HEK293 (cell line): Measurements from ENCODE around the gene PRSS53.
A peak's percentile ranks its signal among the peaks of the same experiment; 100 is the strongest.

Experiments used
- HOXA7 ChIP-seq: sonication (generic); formaldehyde crosslinking; IDR thresholded peaks from 2 replicates; pipeline ENCODE4 v1.8.1; 2022; ENCODE audit warnings: missing genetic modification reagents, borderline replicate concordance
- KLF10 ChIP-seq: fragments of 450-650 bp; IDR thresholded peaks from 2 replicates; pipeline ENCODE4 v1.5.1; 2018; ENCODE audit warnings: missing biosample characterization, mild to moderate bottlenecking, missing genetic modification characterization
- KLF7 ChIP-seq: fragments of 450-650 bp; formaldehyde crosslinking; IDR thresholded peaks from 2 replicates; pipeline ENCODE4 v1.5.1; 2016; ENCODE audit warnings: missing biosample characterization, missing genetic modification characterization, borderline replicate concordance
- MYNN ChIP-seq: fragments of 450-650 bp; formaldehyde crosslinking; IDR thresholded peaks from 2 replicates; pipeline ENCODE4 v1.5.1; 2016; ENCODE audit warnings: missing biosample characterization, missing genetic modification characterization, borderline replicate concordance
- PRDM2 ChIP-seq: fragments of 450-650 bp; formaldehyde crosslinking; IDR thresholded peaks from 2 replicates; pipeline ENCODE4 v1.5.1; 2016; ENCODE audit warnings: missing biosample characterization, missing genetic modification characterization, borderline replicate concordance
- WT1 ChIP-seq: fragments of 450-650 bp; formaldehyde crosslinking; IDR thresholded peaks from 2 replicates; pipeline ENCODE4 v1.5.1; 2016; ENCODE audit warnings: missing biosample characterization, missing genetic modification characterization
- ZBTB20 ChIP-seq: fragments of 450-650 bp; formaldehyde crosslinking; IDR thresholded peaks from 2 replicates; pipeline ENCODE4 v1.5.1; 2016; ENCODE audit warnings: missing biosample characterization, missing genetic modification characterization
- ZEB2 ChIP-seq: fragments of 450-650 bp; formaldehyde crosslinking; IDR thresholded peaks from 2 replicates; pipeline ENCODE4 v1.5.1; 2016; ENCODE audit warnings: missing biosample characterization, missing genetic modification characterization
- ZFHX2 ChIP-seq: fragments of 450-650 bp; formaldehyde crosslinking; conservative IDR thresholded peaks from 2 replicates; pipeline ENCODE4 v1.5.1; 2016; ENCODE audit warnings: missing biosample characterization, missing genetic modification characterization
- ZNF155 ChIP-seq: fragments of 450-650 bp; formaldehyde crosslinking; IDR thresholded peaks from 2 replicates; pipeline ENCODE4 v1.5.1; 2016; ENCODE audit warnings: missing biosample characterization, missing genetic modification characterization
- ZNF221 ChIP-seq: fragments of 450-650 bp; formaldehyde crosslinking; IDR thresholded peaks from 2 replicates; pipeline ENCODE4 v1.5.1; 2017; ENCODE audit warnings: missing biosample characterization, missing genetic modification characterization, borderline replicate concordance
- ZNF223 ChIP-seq: fragments of 450-650 bp; formaldehyde crosslinking; IDR thresholded peaks from 2 replicates; pipeline ENCODE4 v1.5.1; 2016; ENCODE audit warnings: missing biosample characterization, missing genetic modification characterization
- ZNF239 ChIP-seq: fragments of 450-650 bp; formaldehyde crosslinking; IDR thresholded peaks from 2 replicates; pipeline ENCODE4 v1.5.1; 2016; ENCODE audit warnings: missing biosample characterization, missing genetic modification characterization
- ZNF292 ChIP-seq: fragments of 450-650 bp; formaldehyde crosslinking; IDR thresholded peaks from 2 replicates; pipeline ENCODE4 v1.5.1; 2016; ENCODE audit warnings: low read depth, missing biosample characterization, missing genetic modification characterization, borderline replicate concordance
- ZNF366 ChIP-seq: fragments of 450-650 bp; formaldehyde crosslinking; conservative IDR thresholded peaks from 2 replicates; pipeline ENCODE4 v1.5.1; 2016; ENCODE audit warnings: missing biosample characterization, missing genetic modification characterization
- ZNF561 ChIP-seq: fragments of 450-650 bp; IDR thresholded peaks from 2 replicates; pipeline ENCODE4 v1.5.1; 2018; ENCODE audit warnings: missing biosample characterization, missing genetic modification characterization, borderline replicate concordance
- ZNF626 ChIP-seq: fragments of 450-650 bp; sonication (Bioruptor Pico); formaldehyde crosslinking; IDR thresholded peaks from 2 replicates; pipeline ENCODE4 v1.5.1; 2018; ENCODE audit warnings: missing biosample characterization, missing genetic modification characterization, inconsistent platforms
- ZNF76 ChIP-seq: fragments of 450-650 bp; formaldehyde crosslinking; IDR thresholded peaks from 2 replicates; pipeline ENCODE4; 2016; ENCODE audit warnings: low read depth, missing biosample characterization, missing genetic modification characterization, borderline replicate concordance
- ZNF768 ChIP-seq: fragments of 450-650 bp; formaldehyde crosslinking; IDR thresholded peaks from 2 replicates; pipeline ENCODE4 v1.5.1; 2018; ENCODE audit warnings: missing biosample characterization, mild to moderate bottlenecking, missing genetic modification characterization
- ZNF792 ChIP-seq: fragments of 450-650 bp; formaldehyde crosslinking; IDR thresholded peaks from 2 replicates; pipeline ENCODE4 v1.5.1; 2016; ENCODE audit warnings: missing biosample characterization, missing genetic modification characterization
- ZNF830 ChIP-seq: fragments of 450-650 bp; IDR thresholded peaks from 2 replicates; pipeline ENCODE4 v1.5.0; 2018; ENCODE audit warnings: missing biosample characterization, missing genetic modification characterization, low read depth, mild to moderate bottlenecking, moderate library complexity
- ZSCAN16 ChIP-seq: fragments of 450-650 bp; formaldehyde crosslinking; IDR thresholded peaks from 2 replicates; pipeline ENCODE4 v1.5.1; 2016; ENCODE audit warnings: missing biosample characterization, missing genetic modification characterization
- ZXDB ChIP-seq: fragments of 450-650 bp; formaldehyde crosslinking; IDR thresholded peaks from 2 replicates; pipeline ENCODE4 v1.5.1; 2016; ENCODE audit warnings: missing biosample characterization, missing genetic modification characterization
- TF ChIP-seq, protein P1 (sequence below): fragments of 450-650 bp; formaldehyde crosslinking; IDR thresholded peaks from 2 replicates; pipeline ENCODE4 v1.5.1; 2016; ENCODE audit warnings: missing biosample characterization, missing genetic modification characterization
- TF ChIP-seq, protein P2 (sequence below): fragments of 450-650 bp; formaldehyde crosslinking; IDR thresholded peaks from 2 replicates; pipeline ENCODE4 v1.5.1; 2016; ENCODE audit warnings: missing biosample characterization, missing genetic modification characterization, low read depth
- TF ChIP-seq, protein P3 (sequence below): fragments of 450-650 bp; formaldehyde crosslinking; IDR thresholded peaks from 2 replicates; pipeline ENCODE4 v1.5.0; 2017; ENCODE audit warnings: missing biosample characterization, missing genetic modification characterization, borderline replicate concordance
- TF ChIP-seq, protein P4 (sequence below): fragments of 450-650 bp; formaldehyde crosslinking; IDR thresholded peaks from 2 replicates; pipeline ENCODE4; 2016; ENCODE audit warnings: missing biosample characterization, missing genetic modification characterization

Gene PRSS53

GRCh38 chr16:31073970-31074813 is 14.6 kb downstream of the PRSS53 start, which contains the start of the genes ZNF646 and ZNF668 (continued):
- TF ChIP-seq KLF7 (tag by site-specific recombination) (peak; percentile 79; the same call in 1 of the 2 replicates), MYNN (tag by site-specific recombination) (no peak), ZNF221 (tag by site-specific recombination) (no peak), ZBTB20 (tag by site-specific recombination) (peak; percentile 64; the same call in 1 of the 2 replicates), ZNF768 (tag by site-specific recombination) (no peak), ZNF292 (tag by site-specific recombination) (no peak), ZNF155 (tag by site-specific recombination) (no peak), ZEB2 (tag by site-specific recombination) (0 out of 2 replicates have a peak, but pooled peaks have one; percentile 54), ZSCAN16 (tag by site-specific recombination) (0 out of 2 replicates have a peak, but pooled peaks have one; percentile 40), ZNF626 (tag by site-specific recombination) (no peak), WT1 (tag by site-specific recombination) (no peak; the same call in 1 of the 2 replicates), ZXDB (tag by site-specific recombination) (peak; percentile 95), ZNF561 (tag by site-specific recombination) (peak; percentile 96), KLF10 (tag by site-specific recombination) (peak; percentile 72; the same call in 1 of the 2 replicates), ZNF239 (tag by site-specific recombination) (0 out of 2 replicates have a peak, but pooled peaks have one; percentile 29), ZNF792 (tag by site-specific recombination) (no peak), ZNF223 (tag by site-specific recombination) (no peak), ZFHX2 (tag by site-specific recombination) (peak; percentile 56), PRDM2 (no peak), HOXA7 (CRISPR knock-in tag) (no peak), ZNF366 (tag by site-specific recombination) (peak; percentile 89), ZNF76 (peak; percentile 54; the same call in 1 of the 2 replicates), ZNF830 (tag by site-specific recombination) (no peak)
- TF ChIP-seq, protein P1, sequence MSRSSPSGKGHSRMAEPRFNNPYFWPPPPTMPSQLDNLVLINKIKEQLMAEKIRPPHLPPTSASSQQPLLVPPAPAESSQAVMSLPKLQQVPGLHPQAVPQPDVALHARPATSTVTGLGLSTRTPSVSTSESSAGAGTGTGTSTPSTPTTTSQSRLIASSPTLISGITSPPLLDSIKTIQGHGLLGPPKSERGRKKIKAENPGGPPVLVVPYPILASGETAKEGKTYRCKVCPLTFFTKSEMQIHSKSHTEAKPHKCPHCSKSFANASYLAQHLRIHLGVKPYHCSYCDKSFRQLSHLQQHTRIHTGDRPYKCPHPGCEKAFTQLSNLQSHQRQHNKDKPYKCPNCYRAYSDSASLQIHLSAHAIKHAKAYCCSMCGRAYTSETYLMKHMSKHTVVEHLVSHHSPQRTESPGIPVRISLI (tag by site-specific recombination) = no peak
- TF ChIP-seq, protein P2, sequence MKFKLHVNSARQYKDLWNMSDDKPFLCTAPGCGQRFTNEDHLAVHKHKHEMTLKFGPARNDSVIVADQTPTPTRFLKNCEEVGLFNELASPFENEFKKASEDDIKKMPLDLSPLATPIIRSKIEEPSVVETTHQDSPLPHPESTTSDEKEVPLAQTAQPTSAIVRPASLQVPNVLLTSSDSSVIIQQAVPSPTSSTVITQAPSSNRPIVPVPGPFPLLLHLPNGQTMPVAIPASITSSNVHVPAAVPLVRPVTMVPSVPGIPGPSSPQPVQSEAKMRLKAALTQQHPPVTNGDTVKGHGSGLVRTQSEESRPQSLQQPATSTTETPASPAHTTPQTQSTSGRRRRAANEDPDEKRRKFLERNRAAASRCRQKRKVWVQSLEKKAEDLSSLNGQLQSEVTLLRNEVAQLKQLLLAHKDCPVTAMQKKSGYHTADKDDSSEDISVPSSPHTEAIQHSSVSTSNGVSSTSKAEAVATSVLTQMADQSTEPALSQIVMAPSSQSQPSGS (tag by site-specific recombination) = no peak
- TF ChIP-seq, protein P3, sequence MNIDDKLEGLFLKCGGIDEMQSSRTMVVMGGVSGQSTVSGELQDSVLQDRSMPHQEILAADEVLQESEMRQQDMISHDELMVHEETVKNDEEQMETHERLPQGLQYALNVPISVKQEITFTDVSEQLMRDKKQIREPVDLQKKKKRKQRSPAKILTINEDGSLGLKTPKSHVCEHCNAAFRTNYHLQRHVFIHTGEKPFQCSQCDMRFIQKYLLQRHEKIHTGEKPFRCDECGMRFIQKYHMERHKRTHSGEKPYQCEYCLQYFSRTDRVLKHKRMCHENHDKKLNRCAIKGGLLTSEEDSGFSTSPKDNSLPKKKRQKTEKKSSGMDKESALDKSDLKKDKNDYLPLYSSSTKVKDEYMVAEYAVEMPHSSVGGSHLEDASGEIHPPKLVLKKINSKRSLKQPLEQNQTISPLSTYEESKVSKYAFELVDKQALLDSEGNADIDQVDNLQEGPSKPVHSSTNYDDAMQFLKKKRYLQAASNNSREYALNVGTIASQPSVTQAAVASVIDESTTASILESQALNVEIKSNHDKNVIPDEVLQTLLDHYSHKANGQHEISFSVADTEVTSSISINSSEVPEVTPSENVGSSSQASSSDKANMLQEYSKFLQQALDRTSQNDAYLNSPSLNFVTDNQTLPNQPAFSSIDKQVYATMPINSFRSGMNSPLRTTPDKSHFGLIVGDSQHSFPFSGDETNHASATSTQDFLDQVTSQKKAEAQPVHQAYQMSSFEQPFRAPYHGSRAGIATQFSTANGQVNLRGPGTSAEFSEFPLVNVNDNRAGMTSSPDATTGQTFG = no peak
- TF ChIP-seq, protein P4, sequence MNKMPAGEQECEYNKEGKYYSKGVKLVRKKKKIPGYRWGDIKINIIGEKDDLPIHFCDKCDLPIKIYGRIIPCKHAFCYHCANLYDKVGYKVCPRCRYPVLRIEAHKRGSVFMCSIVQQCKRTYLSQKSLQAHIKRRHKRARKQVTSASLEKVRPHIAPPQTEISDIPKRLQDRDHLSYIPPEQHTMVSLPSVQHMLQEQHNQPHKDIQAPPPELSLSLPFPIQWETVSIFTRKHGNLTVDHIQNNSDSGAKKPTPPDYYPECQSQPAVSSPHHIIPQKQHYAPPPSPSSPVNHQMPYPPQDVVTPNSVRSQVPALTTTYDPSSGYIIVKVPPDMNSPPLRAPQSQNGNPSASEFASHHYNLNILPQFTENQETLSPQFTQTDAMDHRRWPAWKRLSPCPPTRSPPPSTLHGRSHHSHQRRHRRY (tag by site-specific recombination) = no peak
